Epithelial cell of proximal tubule (primary cell): ENCODE results near the gene PTPRO. TPM values are rescaled to one million over a fixed set of nuclear protein-coding genes. Genes with fewer than 3 reads are reported as not detected.

ENCODE experiments used
- DNase-seq: peaks from one replicate; pipeline ENCODE4 v3.0.0-alpha.2; 2011; ENCODE audit warnings: low read depth
- H3K4me3 ChIP-seq: 2 replicates; pipeline ENCODE4 v1.5.1; 2011; ENCODE audit warnings: low read depth, mild to moderate bottlenecking, low read length
- CTCF ChIP-seq: conservative IDR thresholded peaks from 2 replicates; pipeline ENCODE4 v1.5.1; 2012; ENCODE audit warnings: low read depth, mild to moderate bottlenecking, low read length
- total RNA-seq: library from RNA; depleted of rRNA; stranded (reverse); fragments of >200 nt; gene quantifications from 2 replicates; pipeline ENCODE4 v1.2.3, GENCODE V29; 2015

Gene PTPRO
- total RNA-seq, 1 donor from 2014 or later, result 1.3 TPM

DNA sequence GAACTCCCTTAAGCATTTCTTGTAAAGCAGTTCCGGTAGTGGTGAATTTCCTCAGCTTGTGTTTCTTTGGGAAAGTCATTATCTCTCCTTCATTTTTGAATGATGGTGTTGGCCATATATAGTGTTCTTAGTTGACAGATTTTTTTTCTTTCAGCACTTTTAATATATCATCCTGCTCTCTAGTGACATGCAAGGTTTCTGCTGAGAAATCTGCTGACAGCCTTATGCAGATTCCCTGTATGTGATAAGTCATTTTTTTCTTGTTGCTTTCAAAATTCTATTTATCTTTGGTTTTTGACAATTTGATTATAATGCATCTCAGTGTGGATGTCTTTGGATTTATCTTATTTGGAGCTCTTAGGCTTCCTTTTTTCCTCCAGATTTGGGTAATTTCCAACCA, 135.7 kb downstream of the PTPRO start:
- H3K4me3 ChIP-seq, result no peak overlapping the region
- no peak for DNase-seq
- no peak for TF ChIP-seq CTCF

DNA sequence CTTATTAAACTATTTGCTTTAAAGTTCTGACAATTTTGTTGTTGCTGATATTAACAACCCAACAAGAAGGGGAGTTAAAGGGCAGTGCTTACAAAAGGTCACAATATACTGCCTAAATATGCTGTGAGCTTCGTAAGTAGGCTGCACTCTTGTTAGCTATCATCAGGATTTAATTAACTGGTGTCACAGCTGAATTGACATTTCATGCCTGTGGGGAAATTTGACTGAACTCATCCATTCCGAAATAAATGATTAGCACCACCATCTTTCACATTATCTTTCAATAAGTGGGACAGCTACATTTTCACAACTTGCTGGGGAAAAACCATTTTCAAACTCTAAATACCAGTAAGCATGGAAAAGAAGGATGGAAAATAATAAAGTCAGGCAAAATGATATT, 146.6 kb downstream of the PTPRO start:
- TF ChIP-seq CTCF, result no peak
- no peak for DNase-seq
- H3K4me3 ChIP-seq, result no peak overlapping the region

DNA sequence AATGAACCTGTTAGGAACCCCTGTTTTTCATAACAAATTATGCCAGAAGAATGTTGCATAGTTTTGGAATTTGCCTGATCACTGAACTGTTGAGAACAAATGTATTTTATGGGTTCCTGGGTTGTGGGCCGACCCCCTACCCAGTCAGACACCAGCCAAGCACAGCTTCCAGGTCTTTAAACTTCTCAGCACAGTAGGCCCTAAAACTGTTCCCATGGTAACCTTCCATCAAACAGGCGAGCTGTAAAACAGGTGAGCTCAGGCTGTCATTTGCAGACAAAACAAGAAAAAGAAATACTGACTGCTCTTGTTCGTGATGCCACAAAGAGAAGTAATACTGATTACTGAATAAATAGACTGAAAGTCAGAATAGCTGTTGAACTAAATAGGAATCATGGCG, 147.0 kb downstream of the PTPRO start:
- DNase-seq, result no peak
- H3K4me3 ChIP-seq, result no peak overlapping the region
- TF ChIP-seq CTCF, result no peak

DNA sequence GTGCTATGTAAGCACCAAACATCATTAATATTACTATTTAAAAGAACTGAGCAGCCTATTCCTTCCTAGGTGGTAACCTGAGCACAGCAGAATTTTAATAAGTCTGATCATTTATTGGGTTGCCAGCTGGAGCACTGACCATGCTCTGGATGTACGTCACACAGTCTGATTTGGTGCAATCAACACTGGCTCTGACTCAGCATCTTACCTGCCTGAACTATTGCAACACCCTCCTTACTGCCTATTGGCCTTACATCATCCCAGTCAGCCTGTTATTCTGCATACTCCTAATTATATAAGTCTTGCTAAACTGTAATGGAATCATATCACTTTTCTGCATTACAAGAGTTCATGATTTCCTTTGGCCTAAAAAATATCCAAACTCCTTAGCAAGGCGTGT, 149.7 kb downstream of the PTPRO start:
- no peak for TF ChIP-seq CTCF
- DNase-seq, result peak; percentile 33
- no peak overlapping the region for H3K4me3 ChIP-seq

DNA sequence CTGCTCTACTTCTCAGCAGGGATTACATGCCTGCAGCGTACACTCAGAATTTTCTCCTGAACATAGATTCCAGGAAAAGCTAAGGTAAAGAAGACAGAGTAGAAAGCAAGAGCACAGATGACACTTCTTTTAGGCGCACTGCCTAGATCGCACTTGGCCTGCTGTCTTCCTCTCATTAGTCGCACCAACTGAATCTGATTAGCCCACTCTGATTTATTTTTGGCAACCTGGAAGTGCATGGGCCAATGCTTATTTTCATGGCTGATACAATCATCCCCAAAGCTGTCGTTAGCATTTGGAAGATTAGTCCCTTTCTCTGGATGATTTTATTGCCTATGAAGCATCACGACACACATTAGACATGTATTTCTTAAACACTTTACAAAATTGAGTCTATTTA, 152.5 kb downstream of the PTPRO start:
- DNase-seq, result no peak
- no peak overlapping the region for H3K4me3 ChIP-seq
- TF ChIP-seq CTCF, result no peak

DNA sequence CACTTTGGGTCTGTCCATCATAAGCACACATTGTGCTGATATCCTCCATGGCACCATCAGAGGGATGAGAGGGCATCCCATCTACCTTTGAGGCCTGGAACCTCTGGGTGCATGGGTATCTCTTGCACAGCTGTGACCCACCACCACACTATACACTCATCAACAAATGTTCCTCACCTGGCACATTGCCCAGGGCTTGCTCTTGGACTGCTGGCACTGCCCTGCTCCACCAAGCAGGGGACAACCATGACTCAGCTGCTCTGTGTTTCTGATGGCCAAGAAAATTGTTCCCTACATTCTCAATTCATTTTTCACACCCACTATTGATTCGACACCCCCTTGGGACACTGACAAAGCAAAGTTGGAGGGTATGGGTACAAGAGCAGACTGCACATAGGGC, 155.5 kb downstream of the PTPRO start:
- DNase-seq, result peak; percentile 10
- no peak for TF ChIP-seq CTCF
- no peak overlapping the region for H3K4me3 ChIP-seq

DNA sequence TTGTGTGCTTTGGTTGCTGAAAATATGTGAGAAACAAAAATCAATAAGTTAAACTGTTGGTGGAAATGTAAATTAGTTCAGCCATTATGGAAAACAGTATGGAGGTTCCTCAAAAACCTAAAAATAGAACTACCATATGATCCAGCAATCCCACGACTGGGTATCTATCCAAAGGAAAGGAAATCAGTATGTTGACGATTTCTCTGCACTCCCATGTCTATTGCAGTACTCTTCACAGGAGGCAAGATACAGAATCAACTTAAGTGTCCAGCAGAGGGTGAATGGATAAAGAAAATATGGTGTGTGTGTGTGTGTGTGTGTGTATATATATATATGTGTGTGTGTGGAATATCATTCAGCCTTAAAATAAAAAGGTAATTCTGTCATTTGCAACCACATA, 159.5 kb downstream of the PTPRO start:
- H3K4me3 ChIP-seq, result no peak overlapping the region
- DNase-seq, result no peak
- no peak for TF ChIP-seq CTCF
